K562 (cell line): ENCODE data around the gene ZNF22. TPM values are rescaled to one million over a fixed set of nuclear protein-coding genes. Genes with fewer than 3 reads are reported as not detected.

Experiments used
- ARNT ChIP-seq, 2 experiments: fragments of 450-650 bp; IDR thresholded peaks; 2 replicates each; pipeline ENCODE4 v1.6.1; 2016; ENCODE audit warnings: mild to moderate bottlenecking in 1 of 2
- BHLHE40 ChIP-seq: IDR thresholded peaks from 2 replicates; pipeline ENCODE4 v1.6.1; 2011; ENCODE audit warnings: low read length, improper control_type of control experiment
- BRD9 ChIP-seq: fragments of 450-650 bp; IDR thresholded peaks from 2 replicates; pipeline ENCODE4 v1.6.1; 2018; ENCODE audit warnings: low read depth; ENCODE audit not compliant: partially characterized antibody
- HMG20A ChIP-seq: fragments of 450-650 bp; formaldehyde crosslinking; conservative IDR thresholded peaks from 2 replicates; pipeline ENCODE4 v1.4.0; 2020; ENCODE audit warnings: mild to moderate bottlenecking, mixed read lengths
- LEF1 ChIP-seq: fragments of 450-650 bp; IDR thresholded peaks from 2 replicates; pipeline ENCODE4 v1.6.1; 2016; ENCODE audit warnings: mild to moderate bottlenecking
- MIER1 ChIP-seq: fragments of 450-650 bp; IDR thresholded peaks from 2 replicates; pipeline ENCODE4 v1.6.1; 2016; ENCODE audit warnings: antibody characterized with exemption, mild to moderate bottlenecking, low read depth
- NFRKB ChIP-seq: fragments of 450-650 bp; IDR thresholded peaks from 2 replicates; pipeline ENCODE4 v1.6.1; 2016; ENCODE audit warnings: low read depth
- NR2C1 ChIP-seq, 2 experiments: fragments of 450-650 bp; IDR thresholded peaks; 2 replicates each; pipeline ENCODE4 v1.6.1; 2017; ENCODE audit warnings: mild to moderate bottlenecking in 2 of 2, antibody characterized with exemption in 1 of 2, inconsistent platforms in 1 of 2, missing compliant biosample characterization in 1 of 2, missing genetic modification characterization in 1 of 2
- SETDB1 ChIP-seq: IDR thresholded peaks from one replicate; pipeline ENCODE4 v1.6.1; 2012; ENCODE audit warnings: low read length, control low read depth, inconsistent platforms
- SPI1 ChIP-seq: IDR thresholded peaks from 2 replicates; pipeline ENCODE4 v1.6.1; 2011; ENCODE audit warnings: low read depth, low read length, control low read depth, borderline replicate concordance
- ZNF589 ChIP-seq: fragments of 200-800 bp; sonication (Bioruptor generic); IDR thresholded peaks from 2 replicates; pipeline ENCODE4 v1.6.1; 2016; ENCODE audit warnings: low read depth, missing genetic modification characterization, missing compliant biosample characterization
- polyA plus RNA-seq, 8 experiments: library from polyadenylated mRNA; depleted of rRNA in 4 of 8; stranded (reverse) in 5 of 8; unstranded in 3 of 8; fragments of >200 nt; fragmentation: Nextera tagmentation in 2 of 8; fragmentation: Illumina TruSeq in 1 of 8; extraction: Ambion mirVana in 2 of 8; extraction: Trizol in 1 of 8; gene quantifications; 2 replicates each; pipeline versions ENCODE4 v1.2.1 to v1.2.3, GENCODE V29; 2011 to 2014; ENCODE audit warnings: inconsistent platforms in 1 of 8, missing spikeins in 1 of 8
- total RNA-seq, 7 experiments: library from RNA; depleted of rRNA in 6 of 7; stranded (reverse); fragments of >200 nt in 6 of 7; fragmentation: Illumina TruSeq in 2 of 7; extraction: Trizol in 2 of 7; gene quantifications; 2 replicates each; pipeline versions ENCODE4 v1.2.1 to v1.2.3, GENCODE V29; 2011 to 2021; ENCODE audit warnings: low replicate concordance in 1 of 7
- TF ChIP-seq, protein P1 (sequence below), 2 experiments: fragments of 450-650 bp; formaldehyde crosslinking in 1 of 2; IDR thresholded peaks; 2 replicates each; pipeline versions ENCODE4 v1.4.0 to v1.6.1; 2014 to 2020; ENCODE audit warnings: mild to moderate bottlenecking in 2 of 2, borderline replicate concordance in 1 of 2, low read depth in 1 of 2
- TF ChIP-seq, protein P2 (sequence below): IDR thresholded peaks from 2 replicates; pipeline ENCODE4 v1.6.1; 2014; ENCODE audit warnings: antibody characterized with exemption
- TF ChIP-seq, protein P3 (sequence below): fragments of 250-450 bp; sonication (Bioruptor Pico); IDR thresholded peaks from 2 replicates; pipeline ENCODE4 v1.4.0; 2020; ENCODE audit warnings: mild to moderate bottlenecking, moderate library complexity
- TF ChIP-seq, protein P4 (sequence below), 2 experiments: fragments of 450-650 bp; IDR thresholded peaks; 2 replicates each; pipeline ENCODE4 v1.6.1; 2016

ZNF22 gene
- total and polyA plus RNA-seq, 9 of the 15 experiments (the other 6 are each of a cell fraction or from before 2014, with no cell fraction given): 36.2 to 98.7 (median 51.2) TPM

DNA sequence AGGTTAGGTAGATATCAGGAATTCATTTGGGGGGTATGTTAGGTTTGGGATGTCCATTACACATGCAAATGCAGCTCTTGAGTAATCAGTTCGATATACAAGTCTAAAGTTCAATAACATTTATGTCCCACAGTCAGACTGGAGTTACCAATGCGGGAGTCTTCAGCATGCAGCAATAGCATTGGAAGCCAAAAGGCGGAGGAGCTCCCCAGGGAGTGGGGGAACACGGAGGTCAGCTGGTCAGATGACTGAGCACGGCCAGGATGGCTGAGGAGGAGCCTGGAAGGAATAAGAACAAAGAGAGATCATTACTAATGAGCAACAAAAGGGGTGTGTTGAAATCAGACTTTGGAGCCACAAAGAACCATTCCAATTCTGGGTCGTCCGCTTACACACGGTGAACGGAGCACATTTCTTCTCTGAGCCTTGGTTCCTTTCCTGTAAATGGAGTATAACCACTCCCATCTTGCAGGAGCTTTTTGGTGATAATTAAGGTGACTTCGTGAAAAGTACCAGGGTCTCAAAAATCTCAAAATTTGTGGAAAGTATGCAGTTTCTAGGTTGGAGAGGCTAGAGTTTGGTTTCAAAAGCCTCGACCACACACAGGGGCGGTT, 478 bp upstream of the ZNF22 start (continued):
- TF ChIP-seq, protein P1, sequence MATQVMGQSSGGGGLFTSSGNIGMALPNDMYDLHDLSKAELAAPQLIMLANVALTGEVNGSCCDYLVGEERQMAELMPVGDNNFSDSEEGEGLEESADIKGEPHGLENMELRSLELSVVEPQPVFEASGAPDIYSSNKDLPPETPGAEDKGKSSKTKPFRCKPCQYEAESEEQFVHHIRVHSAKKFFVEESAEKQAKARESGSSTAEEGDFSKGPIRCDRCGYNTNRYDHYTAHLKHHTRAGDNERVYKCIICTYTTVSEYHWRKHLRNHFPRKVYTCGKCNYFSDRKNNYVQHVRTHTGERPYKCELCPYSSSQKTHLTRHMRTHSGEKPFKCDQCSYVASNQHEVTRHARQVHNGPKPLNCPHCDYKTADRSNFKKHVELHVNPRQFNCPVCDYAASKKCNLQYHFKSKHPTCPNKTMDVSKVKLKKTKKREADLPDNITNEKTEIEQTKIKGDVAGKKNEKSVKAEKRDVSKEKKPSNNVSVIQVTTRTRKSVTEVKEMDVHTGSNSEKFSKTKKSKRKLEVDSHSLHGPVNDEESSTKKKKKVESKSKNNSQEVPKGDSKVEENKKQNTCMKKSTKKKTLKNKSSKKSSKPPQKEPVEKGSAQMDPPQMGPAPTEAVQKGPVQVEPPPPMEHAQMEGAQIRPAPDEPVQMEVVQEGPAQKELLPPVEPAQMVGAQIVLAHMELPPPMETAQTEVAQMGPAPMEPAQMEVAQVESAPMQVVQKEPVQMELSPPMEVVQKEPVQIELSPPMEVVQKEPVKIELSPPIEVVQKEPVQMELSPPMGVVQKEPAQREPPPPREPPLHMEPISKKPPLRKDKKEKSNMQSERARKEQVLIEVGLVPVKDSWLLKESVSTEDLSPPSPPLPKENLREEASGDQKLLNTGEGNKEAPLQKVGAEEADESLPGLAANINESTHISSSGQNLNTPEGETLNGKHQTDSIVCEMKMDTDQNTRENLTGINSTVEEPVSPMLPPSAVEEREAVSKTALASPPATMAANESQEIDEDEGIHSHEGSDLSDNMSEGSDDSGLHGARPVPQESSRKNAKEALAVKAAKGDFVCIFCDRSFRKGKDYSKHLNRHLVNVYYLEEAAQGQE (IDR thresholded peaks at IDR 0.05; ENCODE audit: borderline replicate concordance): no peak
- TF ChIP-seq, protein P1 (CRISPR knock-in tag; IDR thresholded peaks at IDR 0.05; ENCODE audit: low read depth): 0 out of 2 replicates have a peak, but pooled peaks have one; percentile 3
- peak in 1 of 2 experiments; percentile 27; a peak in 1 of 4 replicates for TF ChIP-seq ARNT (IDR thresholded peaks at IDR 0.05)
- TF ChIP-seq BHLHE40: no peak
- TF ChIP-seq, protein P2, sequence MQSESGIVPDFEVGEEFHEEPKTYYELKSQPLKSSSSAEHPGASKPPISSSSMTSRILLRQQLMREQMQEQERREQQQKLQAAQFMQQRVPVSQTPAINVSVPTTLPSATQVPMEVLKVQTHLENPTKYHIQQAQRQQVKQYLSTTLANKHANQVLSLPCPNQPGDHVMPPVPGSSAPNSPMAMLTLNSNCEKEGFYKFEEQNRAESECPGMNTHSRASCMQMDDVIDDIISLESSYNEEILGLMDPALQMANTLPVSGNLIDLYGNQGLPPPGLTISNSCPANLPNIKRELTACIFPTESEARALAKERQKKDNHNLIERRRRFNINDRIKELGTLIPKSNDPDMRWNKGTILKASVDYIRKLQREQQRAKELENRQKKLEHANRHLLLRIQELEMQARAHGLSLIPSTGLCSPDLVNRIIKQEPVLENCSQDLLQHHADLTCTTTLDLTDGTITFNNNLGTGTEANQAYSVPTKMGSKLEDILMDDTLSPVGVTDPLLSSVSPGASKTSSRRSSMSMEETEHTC: no peak
- no peak for TF ChIP-seq SPI1
- TF ChIP-seq MIER1: no peak
- no peak for TF ChIP-seq NR2C1 (IDR thresholded peaks at IDR 0.05)
- 0 out of 2 replicates have a peak, but pooled peaks have one; percentile 26 for TF ChIP-seq NR2C1 (tag; IDR thresholded peaks at IDR 0.05)
- peak; percentile 38; the same call in 1 of the 2 replicates for TF ChIP-seq LEF1
- no peak for TF ChIP-seq HMG20A (CRISPR knock-in tag)
- TF ChIP-seq BRD9: peak; percentile 26
- no peak for TF ChIP-seq SETDB1
- TF ChIP-seq, protein P3, sequence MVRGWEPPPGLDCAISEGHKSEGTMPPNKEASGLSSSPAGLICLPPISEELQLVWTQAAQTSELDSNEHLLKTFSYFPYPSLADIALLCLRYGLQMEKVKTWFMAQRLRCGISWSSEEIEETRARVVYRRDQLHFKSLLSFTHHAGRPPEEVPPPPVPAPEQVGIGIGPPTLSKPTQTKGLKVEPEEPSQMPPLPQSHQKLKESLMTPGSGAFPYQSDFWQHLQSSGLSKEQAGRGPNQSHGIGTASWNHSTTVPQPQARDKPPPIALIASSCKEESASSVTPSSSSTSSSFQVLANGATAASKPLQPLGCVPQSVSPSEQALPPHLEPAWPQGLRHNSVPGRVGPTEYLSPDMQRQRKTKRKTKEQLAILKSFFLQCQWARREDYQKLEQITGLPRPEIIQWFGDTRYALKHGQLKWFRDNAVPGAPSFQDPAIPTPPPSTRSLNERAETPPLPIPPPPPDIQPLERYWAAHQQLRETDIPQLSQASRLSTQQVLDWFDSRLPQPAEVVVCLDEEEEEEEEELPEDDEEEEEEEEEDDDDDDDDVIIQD (CRISPR knock-in tag): no peak
- TF ChIP-seq, protein P4, sequence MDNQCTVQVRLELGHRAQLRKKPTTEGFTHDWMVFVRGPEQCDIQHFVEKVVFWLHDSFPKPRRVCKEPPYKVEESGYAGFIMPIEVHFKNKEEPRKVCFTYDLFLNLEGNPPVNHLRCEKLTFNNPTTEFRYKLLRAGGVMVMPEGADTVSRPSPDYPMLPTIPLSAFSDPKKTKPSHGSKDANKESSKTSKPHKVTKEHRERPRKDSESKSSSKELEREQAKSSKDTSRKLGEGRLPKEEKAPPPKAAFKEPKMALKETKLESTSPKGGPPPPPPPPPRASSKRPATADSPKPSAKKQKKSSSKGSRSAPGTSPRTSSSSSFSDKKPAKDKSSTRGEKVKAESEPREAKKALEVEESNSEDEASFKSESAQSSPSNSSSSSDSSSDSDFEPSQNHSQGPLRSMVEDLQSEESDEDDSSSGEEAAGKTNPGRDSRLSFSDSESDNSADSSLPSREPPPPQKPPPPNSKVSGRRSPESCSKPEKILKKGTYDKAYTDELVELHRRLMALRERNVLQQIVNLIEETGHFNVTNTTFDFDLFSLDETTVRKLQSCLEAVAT (IDR thresholded peaks at IDR 0.05): peak in 1 of 2 experiments; percentile 73; a peak in 1 of 4 replicates
- peak; percentile 51; the same call in 1 of the 2 replicates for TF ChIP-seq NFRKB
- TF ChIP-seq ZNF589 (CRISPR knock-in tag): no peak
